NAMALWA (cell line): ENCODE results near the gene MIEF1.
"Not testable (repeated sequence)": the region's sequence is repeated elsewhere in the genome, so short reads cannot be mapped to it uniquely, and the experiment has no call there.

Experiments used
- DNase-seq: peaks from one replicate; pipeline ENCODE4 v3.0.0-alpha.2; 2015; ENCODE audit warnings: low spot score

The MIEF1 gene

GRCh38 chr22:39513791-39514190 lies 11.7 kb downstream of the MIEF1 start:
- DNase-seq, result no peak

GRCh38 chr22:39514373-39514973 lies 12.4 kb downstream of the MIEF1 start:
- peak; percentile 71 for DNase-seq

- DNase-seq, result no peak
These were observed 13.4 kb downstream of the MIEF1 start for GRCh38 chr22:39515266-39516050.

GRCh38 chr22:39517470-39517869 lies 15.4 kb downstream of the MIEF1 start:
- DNase-seq, result no peak

- DNase-seq, result no peak
These were observed 16.2 kb downstream of the MIEF1 start for GRCh38 chr22:39518144-39518786.

GRCh38 chr22:39518996-39519680 lies 17.0 kb downstream of the MIEF1 start:
- DNase-seq, result peak; percentile 49

- DNase-seq, result peak; percentile 99
These were observed 17.7 kb downstream of the MIEF1 start for GRCh38 chr22:39519681-39520225.

- DNase-seq, result peak; percentile 61
These were observed 18.4 kb downstream of the MIEF1 start, which contains the start of gene ATF4 for GRCh38 chr22:39520226-39521105. ATF4 (plus strand) TSS chr22:39520562; CDS start chr22:39521446, 884 bp downstream.

GRCh38 chr22:39521106-39521885 lies 19.2 kb downstream of the MIEF1 start:
- peak; percentile 30 for DNase-seq

GRCh38 chr22:39522091-39522490 lies 20.0 kb downstream of the MIEF1 start:
- not testable (repeated sequence) for DNase-seq

- DNase-seq, result peak; percentile 73
These were observed 20.6 kb downstream of the MIEF1 start for GRCh38 chr22:39522567-39523300.

- DNase-seq, result peak; percentile 44
These were observed 22.1 kb downstream of the MIEF1 start for GRCh38 chr22:39524089-39524752.

- DNase-seq, result peak; percentile 51
These were observed 22.9 kb downstream of the MIEF1 start for GRCh38 chr22:39524753-39525657.

- DNase-seq, result no peak
These were observed 23.5 kb downstream of the MIEF1 start for GRCh38 chr22:39525658-39525975.

- DNase-seq, result peak; percentile 66
These were observed 24.7 kb downstream of the MIEF1 start for GRCh38 chr22:39526736-39527171.

- DNase-seq, result peak; percentile 65
These were observed 25.4 kb downstream of the MIEF1 start for GRCh38 chr22:39527481-39527961.

- peak; percentile 47 for DNase-seq
These were observed 26.1 kb downstream of the MIEF1 start for GRCh38 chr22:39528080-39528661.
